ENCODE results near the gene GSTM1. TPM values are rescaled to one million over a fixed set of nuclear protein-coding genes. Genes with fewer than 3 reads are reported as not detected.
A peak's percentile ranks its signal among the peaks of the same experiment; 100 is the strongest.

Gene GSTM1
- polyA plus RNA-seq, 3 donors, result 13.5 to 27.7 TPM; not detected in 1

DNA sequence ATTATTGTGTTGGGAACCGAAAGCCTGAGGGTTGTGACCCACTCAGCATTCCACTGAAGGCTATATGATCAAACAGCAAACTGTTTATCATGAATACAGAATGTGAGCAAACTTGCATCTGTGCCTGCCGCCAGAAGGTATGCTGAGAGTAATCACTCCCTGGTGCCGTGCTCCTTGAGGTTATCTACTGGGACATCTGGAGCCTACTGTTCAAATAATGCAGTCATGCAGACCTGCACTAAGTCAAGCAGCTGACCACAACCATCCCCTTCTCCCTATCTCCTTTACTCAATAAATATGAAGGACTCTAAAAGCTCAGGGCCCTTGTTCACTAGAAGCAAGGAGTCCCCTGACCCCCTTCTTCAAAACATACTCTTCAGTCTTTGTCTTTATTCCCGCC is 37.9 kb downstream of the GSTM1 start:
- Histone ChIP-seq H2AFZ (ENCODE audit: insufficient read depth, low read depth, low read length, poor library complexity, severe bottlenecking) (no peak overlapping the region), H3K4me3 (replicated peaks in 1 of 3; ENCODE audit: low read depth in 2 of 3, low read length in 3 of 3) (no peak overlapping the region), H3K9ac (ENCODE audit: insufficient read depth, low read length, poor library complexity, severe bottlenecking) (no peak overlapping the region), H4K20me1 (ENCODE audit: insufficient read depth, low read length) (no peaks in the 10 kb centered on the region), H3K27ac (ENCODE audit: low read depth in 1 of 2, low read length in 2 of 2) (no peak overlapping the region), H3K9me3 (replicated peaks in 1 of 2; ENCODE audit: control insufficient read depth in 1 of 2, insufficient read depth in 1 of 2, low read length in 2 of 2) (no peaks in the 10 kb centered on the region), H3K4me1 (ENCODE audit: control insufficient read depth in 1 of 2, insufficient read depth in 2 of 2, low read length in 2 of 2) (no peaks in the 10 kb centered on the region), H3K36me3 (replicated peaks in 1 of 2; ENCODE audit: control insufficient read depth in 1 of 2, insufficient read depth in 2 of 2, low read length in 2 of 2) (no peaks in the 10 kb centered on the region), H3K4me2 (replicated peaks; ENCODE audit: extremely low read depth, low read length, poor library complexity, severe bottlenecking) (no peak overlapping the region), H3K27me3 (ENCODE audit: control insufficient read depth in 2 of 2, insufficient read depth in 2 of 2, low read length in 2 of 2) (peaks cover 0 to 2% of the 10 kb centered on the region in 2 donors), H3K79me2 (ENCODE audit: insufficient read depth, low read length) (no peaks in the 10 kb centered on the region)
- intact Hi-C loops (cut with micrococcal nuclease), result no loop called here
- peak overlapping the region in 1 of 7 donors; percentile 68 for H3K27ac Mint-ChIP-seq
- H3K9me3 Mint-ChIP-seq, result peaks cover 0 to 5% (median 0%) of the 10 kb centered on the region in 7 donors
- 100% methylated on average over 3 of the region's 4 CpGs for WGBS (ENCODE audit: insufficient coverage)
- TF ChIP-seq CTCF (IDR thresholded peaks at IDR 0.05), result no peak
- peaks cover 2 to 7% (median 3%) of the 10 kb centered on the region in 3 donors for H3K27me3 Mint-ChIP-seq (ENCODE audit: low read depth in 3 of 3)
- H3K36me3 Mint-ChIP-seq, result no peaks in the 10 kb centered on the region
- peaks cover 9% of the 10 kb centered on the region for H3K4me1 Mint-ChIP-seq
- no peak overlapping the region for H3K4me3 Mint-ChIP-seq
- no peak for DNase-seq

GRCh38 chr1:109726007-109726406 is 38.4 kb downstream of the GSTM1 start:
- TF ChIP-seq CTCF (IDR thresholded peaks at IDR 0.05), result no peak
- intact Hi-C loops (cut with micrococcal nuclease), result no loop called here
- Histone ChIP-seq H3K9me3 (replicated peaks in 1 of 2; ENCODE audit: control insufficient read depth in 1 of 2, insufficient read depth in 1 of 2, low read length in 2 of 2) (no peaks in the 10 kb centered on the region), H3K4me1 (ENCODE audit: control insufficient read depth in 1 of 2, insufficient read depth in 2 of 2, low read length in 2 of 2) (no peaks in the 10 kb centered on the region), H3K79me2 (ENCODE audit: insufficient read depth, low read length) (no peaks in the 10 kb centered on the region), H3K27ac (ENCODE audit: low read depth in 1 of 2, low read length in 2 of 2) (no peak overlapping the region), H3K36me3 (replicated peaks in 1 of 2; ENCODE audit: control insufficient read depth in 1 of 2, insufficient read depth in 2 of 2, low read length in 2 of 2) (no peaks in the 10 kb centered on the region), H2AFZ (ENCODE audit: insufficient read depth, low read depth, low read length, poor library complexity, severe bottlenecking) (no peak overlapping the region), H3K4me3 (replicated peaks in 1 of 3; ENCODE audit: low read depth in 2 of 3, low read length in 3 of 3) (no peak overlapping the region), H3K4me2 (replicated peaks; ENCODE audit: extremely low read depth, low read length, poor library complexity, severe bottlenecking) (no peak overlapping the region), H3K9ac (ENCODE audit: insufficient read depth, low read length, poor library complexity, severe bottlenecking) (no peak overlapping the region), H3K27me3 (ENCODE audit: control insufficient read depth in 2 of 2, insufficient read depth in 2 of 2, low read length in 2 of 2) (peaks cover 0 to 2% of the 10 kb centered on the region in 2 donors), H4K20me1 (ENCODE audit: insufficient read depth, low read length) (no peaks in the 10 kb centered on the region)
- no peak for DNase-seq
- peaks cover 6% of the 10 kb centered on the region for H3K4me1 Mint-ChIP-seq
- 89% methylated on average over 1 of the region's 1 CpG for WGBS (ENCODE audit: insufficient coverage)
- H3K36me3 Mint-ChIP-seq, result no peaks in the 10 kb centered on the region
- H3K27me3 Mint-ChIP-seq (ENCODE audit: low read depth in 3 of 3), result peaks cover 3 to 7% (median 5%) of the 10 kb centered on the region in 3 donors
- H3K4me3 Mint-ChIP-seq, result no peak overlapping the region
- no peak overlapping the region for H3K27ac Mint-ChIP-seq
- peaks cover 0 to 5% (median 0%) of the 10 kb centered on the region in 7 donors for H3K9me3 Mint-ChIP-seq

Data from CD14-positive monocyte (primary cell).